ENCODE measurements around the gene SCNN1A. TPM values are rescaled to one million over a fixed set of nuclear protein-coding genes. Genes with fewer than 3 reads are reported as not detected.

Gene SCNN1A
- total RNA-seq, 1 experiment from 2014 or later = 111 TPM

DNA sequence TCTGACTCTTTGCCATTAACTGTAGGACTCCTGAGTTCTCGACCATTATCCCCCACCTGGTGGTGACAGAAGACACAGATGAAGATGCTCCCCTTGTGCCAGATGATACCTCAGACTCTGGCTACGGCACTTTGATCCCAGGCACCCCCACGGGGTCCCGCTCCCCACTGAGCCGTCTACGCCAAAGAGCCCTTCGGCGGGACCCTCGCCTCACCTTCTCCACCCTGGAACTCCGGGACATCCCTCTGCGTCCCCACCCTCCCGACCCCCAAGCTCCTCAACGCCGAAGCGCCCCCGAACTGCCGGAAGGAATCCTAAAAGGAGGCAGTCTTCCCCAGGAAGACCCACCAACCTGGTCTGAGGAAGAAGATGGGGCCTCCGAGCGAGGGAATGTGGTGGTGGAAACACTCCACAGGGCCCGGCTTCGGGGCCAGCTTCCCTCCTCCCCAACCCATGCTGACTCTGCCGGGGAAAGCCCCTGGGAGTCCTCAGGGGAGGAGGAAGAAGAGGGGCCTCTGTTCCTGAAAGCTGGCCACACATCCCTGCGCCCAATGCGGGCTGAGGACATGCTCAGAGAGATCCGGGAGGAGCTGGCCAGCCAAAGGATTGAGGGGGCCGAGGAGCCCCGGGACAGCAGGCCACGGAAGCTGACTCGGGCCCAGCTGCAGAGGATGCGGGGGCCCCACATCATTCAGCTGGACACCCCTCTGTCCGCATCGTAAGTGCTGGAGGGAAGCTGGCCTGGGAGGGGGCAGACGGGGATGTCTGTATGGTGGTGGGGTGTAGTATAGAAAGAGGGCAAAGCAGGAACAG is 47.9 kb downstream of the SCNN1A start:
- no peak overlapping the region for H3K9ac ChIP-seq (ENCODE audit: extremely low read depth, insufficient read length, low read length)
- H3K18ac ChIP-seq (ENCODE audit: insufficient read length, low read depth, low read length) = no peak overlapping the region
- H3K14ac ChIP-seq (ENCODE audit: insufficient read depth, low read length) = no peak overlapping the region
- DNase-seq = no peak
- H3K27me3 Mint-ChIP-seq (ENCODE audit: low read depth) = no peaks in the 10 kb centered on the region
- no CpG with 5 or more reads among the region's 33 CpGs for WGBS (ENCODE audit: extremely low coverage, insufficient read length, low lambda C conversion rate)
- peaks cover 21 to 52% (median 37%) of the 10 kb centered on the region in 3 experiments; a peak in 6 of 7 replicates for H3K36me3 Mint-ChIP-seq (ENCODE audit: insufficient read depth in 1 of 3, low read depth in 3 of 3)
- H3K27ac ChIP-seq (ENCODE audit: insufficient read length, low read depth, low read length) = no peak overlapping the region
- no peak overlapping the region for H4K5ac ChIP-seq (ENCODE audit: insufficient read length, low read depth, low read length)
- H2AFZ ChIP-seq (ENCODE audit: low read length) = no peak overlapping the region
- H3K56ac ChIP-seq (ENCODE audit: insufficient read length, low read depth, low read length) = no peak overlapping the region
- H3K23me2 ChIP-seq (ENCODE audit: insufficient read length, low read depth, low read length, poor library complexity, severe bottlenecking) = no peaks in the 10 kb centered on the region
- H4K20me1 ChIP-seq (ENCODE audit: control insufficient read depth, insufficient read depth, insufficient read length) = no peaks in the 10 kb centered on the region
- no peak overlapping the region for H3K4me2 ChIP-seq (ENCODE audit: insufficient read depth, insufficient read length, low read length)
- no peak overlapping the region for H3K4me3 Mint-ChIP-seq
- TF ChIP-seq, protein P1, sequence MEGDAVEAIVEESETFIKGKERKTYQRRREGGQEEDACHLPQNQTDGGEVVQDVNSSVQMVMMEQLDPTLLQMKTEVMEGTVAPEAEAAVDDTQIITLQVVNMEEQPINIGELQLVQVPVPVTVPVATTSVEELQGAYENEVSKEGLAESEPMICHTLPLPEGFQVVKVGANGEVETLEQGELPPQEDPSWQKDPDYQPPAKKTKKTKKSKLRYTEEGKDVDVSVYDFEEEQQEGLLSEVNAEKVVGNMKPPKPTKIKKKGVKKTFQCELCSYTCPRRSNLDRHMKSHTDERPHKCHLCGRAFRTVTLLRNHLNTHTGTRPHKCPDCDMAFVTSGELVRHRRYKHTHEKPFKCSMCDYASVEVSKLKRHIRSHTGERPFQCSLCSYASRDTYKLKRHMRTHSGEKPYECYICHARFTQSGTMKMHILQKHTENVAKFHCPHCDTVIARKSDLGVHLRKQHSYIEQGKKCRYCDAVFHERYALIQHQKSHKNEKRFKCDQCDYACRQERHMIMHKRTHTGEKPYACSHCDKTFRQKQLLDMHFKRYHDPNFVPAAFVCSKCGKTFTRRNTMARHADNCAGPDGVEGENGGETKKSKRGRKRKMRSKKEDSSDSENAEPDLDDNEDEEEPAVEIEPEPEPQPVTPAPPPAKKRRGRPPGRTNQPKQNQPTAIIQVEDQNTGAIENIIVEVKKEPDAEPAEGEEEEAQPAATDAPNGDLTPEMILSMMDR (conservative IDR thresholded peaks at IDR 0.05) = no peak
- no peak overlapping the region for H3T11ph ChIP-seq (ENCODE audit: low read length)
- H3K79me1 ChIP-seq (ENCODE audit: insufficient read depth, low read depth, low read length, poor library complexity, severe bottlenecking) = no peaks in the 10 kb centered on the region
- no peak overlapping the region for H4K8ac ChIP-seq (replicated peaks; ENCODE audit: insufficient read length, low read depth, low read length)
- H2BK120ac ChIP-seq (ENCODE audit: low read depth, low read length, poor library complexity, severe bottlenecking) = no peak overlapping the region
- no peak overlapping the region for H2AK5ac ChIP-seq (ENCODE audit: insufficient read length, low read length)
- H3K27me3 ChIP-seq (ENCODE audit: insufficient read depth, low read length) = no peaks in the 10 kb centered on the region
- H2BK5ac ChIP-seq (ENCODE audit: insufficient read length, low read length) = no peak overlapping the region
- no peak overlapping the region for H2BK15ac ChIP-seq (ENCODE audit: low read depth, low read length)
- no peaks in the 10 kb centered on the region for H3K79me2 ChIP-seq (ENCODE audit: insufficient read depth, low read length)
- H3K9me3 Mint-ChIP-seq = no peaks in the 10 kb centered on the region
- H2BK12ac ChIP-seq (ENCODE audit: insufficient read length, low read depth, low read length) = no peak overlapping the region
- no peak overlapping the region for H3K4ac ChIP-seq (ENCODE audit: low read depth, low read length)
- no peak overlapping the region for H2BK20ac ChIP-seq (ENCODE audit: low read depth, low read length, poor library complexity, severe bottlenecking)
- no peaks in the 10 kb centered on the region for H3K9me3 ChIP-seq (ENCODE audit: control insufficient read depth, low read depth, low read length)
- H3K4me1 ChIP-seq (ENCODE audit: insufficient read depth, low read length) = peaks cover 10% of the 10 kb centered on the region; the same call in 1 of the 2 replicates
- H3K4me1 Mint-ChIP-seq = peaks cover 42 to 55% of the 10 kb centered on the region in 2 experiments
- peak overlapping the region in 1 of 3 experiments; percentile 70; a peak in 2 of 7 replicates for H3K27ac Mint-ChIP-seq
- no peak overlapping the region for H4K91ac ChIP-seq (ENCODE audit: insufficient read length, low read depth, low read length)
- H3K23ac ChIP-seq (ENCODE audit: insufficient read length, low read depth, low read length) = no peak overlapping the region

All from H9 (cell line).